ENCODE results near the gene NOX3.
"Not testable (repeated sequence)": the region's sequence is repeated elsewhere in the genome, so short reads cannot be mapped to it uniquely, and the experiment has no call there.

The NOX3 gene

DNA sequence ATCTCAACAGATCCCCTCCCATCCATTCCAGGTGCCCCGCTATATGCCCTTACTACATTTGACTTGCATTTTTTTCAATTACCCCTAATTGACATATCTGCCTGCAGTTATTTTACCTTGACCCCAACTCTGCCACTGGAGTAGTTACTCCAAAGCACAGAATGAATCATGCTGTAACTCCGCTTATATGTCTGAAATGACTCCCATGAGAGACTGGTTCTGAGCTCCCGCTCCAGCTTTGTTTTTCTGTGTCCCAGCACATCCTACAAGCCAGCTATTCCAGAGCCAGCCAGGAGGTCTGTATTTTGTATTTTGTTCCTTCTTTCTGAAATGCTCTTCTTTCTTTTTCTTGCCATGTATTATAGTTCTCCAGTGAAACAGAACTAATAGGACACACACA, 10.9 kb upstream of the NOX3 start:
- TF ChIP-seq, protein P1, sequence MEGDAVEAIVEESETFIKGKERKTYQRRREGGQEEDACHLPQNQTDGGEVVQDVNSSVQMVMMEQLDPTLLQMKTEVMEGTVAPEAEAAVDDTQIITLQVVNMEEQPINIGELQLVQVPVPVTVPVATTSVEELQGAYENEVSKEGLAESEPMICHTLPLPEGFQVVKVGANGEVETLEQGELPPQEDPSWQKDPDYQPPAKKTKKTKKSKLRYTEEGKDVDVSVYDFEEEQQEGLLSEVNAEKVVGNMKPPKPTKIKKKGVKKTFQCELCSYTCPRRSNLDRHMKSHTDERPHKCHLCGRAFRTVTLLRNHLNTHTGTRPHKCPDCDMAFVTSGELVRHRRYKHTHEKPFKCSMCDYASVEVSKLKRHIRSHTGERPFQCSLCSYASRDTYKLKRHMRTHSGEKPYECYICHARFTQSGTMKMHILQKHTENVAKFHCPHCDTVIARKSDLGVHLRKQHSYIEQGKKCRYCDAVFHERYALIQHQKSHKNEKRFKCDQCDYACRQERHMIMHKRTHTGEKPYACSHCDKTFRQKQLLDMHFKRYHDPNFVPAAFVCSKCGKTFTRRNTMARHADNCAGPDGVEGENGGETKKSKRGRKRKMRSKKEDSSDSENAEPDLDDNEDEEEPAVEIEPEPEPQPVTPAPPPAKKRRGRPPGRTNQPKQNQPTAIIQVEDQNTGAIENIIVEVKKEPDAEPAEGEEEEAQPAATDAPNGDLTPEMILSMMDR (IDR thresholded peaks at IDR 0.05; ENCODE audit: extremely low read depth, missing control alignments) = no peak
- no peak for DNase-seq (ENCODE audit: low spot score)

DNA sequence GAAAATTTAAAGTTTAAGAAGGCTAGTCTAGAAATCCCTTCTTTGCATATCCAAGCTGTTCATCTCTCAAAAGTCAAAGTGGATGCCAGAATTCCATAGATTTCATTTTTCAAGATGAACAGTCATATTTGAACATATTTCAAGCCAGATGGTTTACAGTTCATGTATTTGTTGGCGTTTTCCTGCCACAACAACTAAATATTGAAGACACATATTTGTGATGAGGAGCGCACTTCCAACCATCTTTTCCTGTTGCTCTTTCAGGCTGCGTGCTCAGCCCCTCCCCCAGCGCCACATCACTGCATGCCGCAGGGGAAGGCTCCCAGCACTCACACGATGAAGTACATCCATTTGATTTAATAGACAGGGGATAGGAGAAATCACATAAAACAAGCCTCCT, 5.9 kb upstream of the NOX3 start:
- TF ChIP-seq, protein P1 (IDR thresholded peaks at IDR 0.05; ENCODE audit: extremely low read depth, missing control alignments) = no peak
- DNase-seq (ENCODE audit: low spot score) = no peak

DNA sequence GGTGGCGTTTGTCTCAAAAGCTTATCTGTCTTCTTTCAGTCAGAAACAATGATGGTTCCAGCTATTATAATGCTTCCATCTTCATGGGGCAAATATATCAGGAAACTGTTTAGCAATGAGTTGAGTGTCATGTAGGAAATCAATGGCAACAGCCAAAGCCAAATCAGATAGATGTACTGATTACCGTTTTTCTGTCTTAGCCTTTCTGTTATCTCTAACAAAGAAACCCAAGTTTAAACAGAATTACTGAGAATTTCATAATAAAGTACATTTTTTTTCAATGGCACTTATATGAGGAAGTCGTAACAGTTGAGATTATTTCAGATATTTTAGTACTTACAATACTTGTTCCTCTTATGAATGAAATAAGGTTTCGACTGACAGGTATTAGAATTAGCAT, 1.2 kb downstream of the NOX3 start:
- DNase-seq (ENCODE audit: low spot score) = no peak
- TF ChIP-seq, protein P1 (IDR thresholded peaks at IDR 0.05; ENCODE audit: extremely low read depth, missing control alignments) = no peak

DNA sequence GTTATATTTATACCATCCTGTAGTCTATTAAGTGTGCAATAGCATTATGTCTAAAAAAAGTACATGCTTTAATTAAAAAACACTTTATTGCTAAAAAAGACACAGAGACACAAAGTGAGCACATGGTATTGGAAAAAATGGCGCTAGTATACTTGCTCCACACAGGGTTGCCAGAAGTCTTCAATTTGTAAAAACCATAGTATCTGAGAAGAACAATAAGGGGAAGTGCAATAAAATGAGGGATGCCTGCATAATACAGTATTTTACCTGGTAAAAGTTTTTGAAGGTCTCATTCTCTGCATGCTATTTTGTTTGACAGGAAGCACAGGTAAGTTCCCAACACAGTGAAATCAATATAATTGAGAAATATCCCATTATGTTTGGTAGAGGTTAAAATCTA, 1.6 kb downstream of the NOX3 start:
- no peak for DNase-seq (ENCODE audit: low spot score)
- TF ChIP-seq, protein P1 (IDR thresholded peaks at IDR 0.05; ENCODE audit: extremely low read depth, missing control alignments) = no peak

DNA sequence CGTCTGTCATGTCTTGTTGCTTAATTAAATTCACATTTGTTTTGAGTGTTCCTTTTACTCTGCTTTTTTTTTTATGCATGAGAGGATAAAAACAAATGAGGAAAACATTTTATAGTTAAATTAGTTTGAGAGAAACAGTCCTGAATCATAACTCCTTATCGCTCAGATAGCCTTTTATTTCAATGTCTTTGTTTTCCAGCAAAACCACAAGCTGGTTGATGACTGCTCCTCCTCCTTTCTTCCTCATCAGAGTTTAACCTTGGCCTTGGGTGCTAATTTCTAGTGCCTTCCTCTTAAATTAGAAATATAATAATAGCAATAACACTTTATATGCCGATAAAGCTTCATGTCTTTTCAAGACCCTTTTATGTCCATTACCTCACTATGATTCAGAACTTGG, 3.1 kb downstream of the NOX3 start:
- DNase-seq (ENCODE audit: low spot score) = no peak
- TF ChIP-seq, protein P1 (IDR thresholded peaks at IDR 0.05; ENCODE audit: extremely low read depth, missing control alignments) = no peak

DNA sequence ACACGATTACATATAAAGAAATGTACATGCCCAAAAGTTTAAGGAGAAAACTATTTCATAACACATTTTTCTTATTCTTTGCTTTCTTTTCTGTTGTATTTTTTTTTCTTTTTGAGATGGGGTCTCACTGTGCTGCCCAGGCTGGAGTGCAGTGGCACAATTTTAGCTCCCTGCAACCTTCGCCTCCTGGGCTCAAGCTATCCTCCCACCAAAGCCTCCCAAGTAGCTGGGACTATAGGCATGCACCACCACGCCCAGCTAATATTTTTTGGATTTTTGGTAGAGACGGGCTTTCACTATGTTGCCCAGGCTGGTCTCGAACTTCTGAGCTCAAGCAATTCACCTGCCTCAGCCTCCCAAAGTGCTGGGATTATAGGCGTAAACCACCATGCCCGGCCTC, 4.1 kb downstream of the NOX3 start:
- DNase-seq (ENCODE audit: low spot score) = not testable (repeated sequence)

DNA sequence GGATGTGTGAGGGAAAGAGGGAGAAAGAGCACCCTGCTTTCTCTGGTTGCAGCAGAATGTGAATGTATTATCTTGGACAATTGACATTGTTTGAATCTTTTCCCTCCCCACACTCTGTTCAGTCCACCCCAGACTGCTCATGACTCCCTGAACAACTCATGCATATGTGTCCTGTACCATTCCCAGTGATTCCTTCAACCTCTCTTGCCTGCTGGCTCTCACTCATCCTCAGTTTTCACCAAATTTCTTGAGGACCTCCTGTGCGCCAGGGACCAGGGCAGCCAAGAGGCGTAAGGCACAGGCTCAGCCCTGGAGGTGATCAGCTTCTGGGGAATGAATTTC, 5.4 kb downstream of the NOX3 start:
- TF ChIP-seq, protein P1 (IDR thresholded peaks at IDR 0.05; ENCODE audit: extremely low read depth, missing control alignments) = no peak
- no peak for DNase-seq (ENCODE audit: low spot score)

DNA sequence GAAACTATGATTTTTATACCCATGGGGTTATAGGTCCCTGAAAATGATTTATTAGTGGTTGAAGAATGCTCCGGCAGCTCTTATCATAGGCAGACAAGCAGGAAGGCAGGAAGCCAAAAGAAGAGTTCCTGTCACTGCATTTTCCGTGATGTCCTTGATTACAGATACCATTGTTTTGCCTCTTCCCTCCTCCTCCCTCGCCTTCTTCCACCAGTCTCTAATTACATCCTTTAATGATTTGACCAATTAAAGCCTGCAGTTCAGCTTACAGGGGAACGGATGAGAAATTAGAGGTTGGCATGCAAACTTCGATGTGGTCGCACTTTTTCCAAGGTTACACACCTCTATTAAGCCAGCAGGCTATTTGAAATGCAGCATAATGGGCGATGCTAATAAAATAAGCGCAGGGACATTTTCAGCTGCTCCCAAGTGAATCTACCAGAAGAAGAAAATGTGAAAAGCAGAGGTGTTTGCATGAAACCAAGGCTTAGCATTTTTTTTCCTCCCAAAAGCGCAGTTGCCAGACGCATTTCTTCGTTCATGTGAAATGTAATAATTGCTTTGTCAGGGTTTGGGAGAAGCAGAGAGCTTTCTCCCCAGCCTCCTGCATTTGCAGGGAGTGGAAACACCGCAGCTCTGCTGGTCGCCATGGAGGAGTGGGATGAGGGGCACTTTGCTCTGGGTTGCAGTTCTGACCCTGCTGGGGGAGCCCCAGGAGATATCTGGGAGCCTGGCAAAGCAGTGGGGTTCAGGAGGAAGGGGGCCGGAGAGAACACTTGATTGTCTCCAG, 6.0 kb downstream of the NOX3 start:
- TF ChIP-seq, protein P1 (IDR thresholded peaks at IDR 0.05; ENCODE audit: extremely low read depth, missing control alignments) = no peak
- DNase-seq (ENCODE audit: low spot score) = no peak
